Measurements from ENCODE around the gene ZNF784. TPM values are rescaled to one million over a fixed set of nuclear protein-coding genes. Genes with fewer than 3 reads are reported as not detected.

The ZNF784 gene
- total RNA-seq, 2 donors from 2014 or later: 7.2 to 10.7 TPM

DNA sequence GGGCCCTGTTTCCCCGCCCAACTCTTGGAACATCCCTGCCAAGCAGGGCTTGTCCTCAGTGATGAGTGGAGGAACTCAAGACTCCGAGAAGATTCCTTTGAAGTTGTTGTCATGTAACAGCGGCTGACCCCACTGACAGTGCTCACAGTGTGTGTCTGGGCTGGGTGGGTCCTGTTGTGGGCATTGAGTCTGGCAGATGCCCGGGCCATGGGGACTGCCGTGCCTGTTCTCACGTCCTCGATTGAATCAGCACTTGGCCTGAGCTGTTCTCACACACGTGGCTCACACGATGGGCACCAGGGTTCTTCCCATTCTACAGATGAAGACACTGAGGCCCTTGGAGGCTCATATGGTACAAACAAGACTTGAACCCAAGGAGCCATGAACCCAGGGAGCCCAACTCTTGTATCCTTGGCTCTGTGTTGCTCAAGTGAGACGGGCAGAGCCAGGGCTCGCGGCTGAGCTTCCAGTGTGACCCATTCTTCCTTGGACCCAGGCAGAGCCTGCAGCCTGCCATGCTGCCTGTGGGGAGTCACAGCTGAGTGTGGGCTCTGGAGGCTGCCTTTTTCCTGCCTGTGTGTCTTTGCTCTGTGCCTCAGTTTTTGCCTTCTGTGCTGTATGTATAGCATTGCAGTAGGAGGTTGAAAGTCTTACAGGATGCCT lies 42.1 kb upstream of the ZNF784 start:
- H3K9ac ChIP-seq (ENCODE audit: extremely low read depth, low read length, poor library complexity, severe bottlenecking): no peak overlapping the region
- no peaks in the 10 kb centered on the region for H3K27me3 Mint-ChIP-seq (ENCODE audit: insufficient read depth)

DNA sequence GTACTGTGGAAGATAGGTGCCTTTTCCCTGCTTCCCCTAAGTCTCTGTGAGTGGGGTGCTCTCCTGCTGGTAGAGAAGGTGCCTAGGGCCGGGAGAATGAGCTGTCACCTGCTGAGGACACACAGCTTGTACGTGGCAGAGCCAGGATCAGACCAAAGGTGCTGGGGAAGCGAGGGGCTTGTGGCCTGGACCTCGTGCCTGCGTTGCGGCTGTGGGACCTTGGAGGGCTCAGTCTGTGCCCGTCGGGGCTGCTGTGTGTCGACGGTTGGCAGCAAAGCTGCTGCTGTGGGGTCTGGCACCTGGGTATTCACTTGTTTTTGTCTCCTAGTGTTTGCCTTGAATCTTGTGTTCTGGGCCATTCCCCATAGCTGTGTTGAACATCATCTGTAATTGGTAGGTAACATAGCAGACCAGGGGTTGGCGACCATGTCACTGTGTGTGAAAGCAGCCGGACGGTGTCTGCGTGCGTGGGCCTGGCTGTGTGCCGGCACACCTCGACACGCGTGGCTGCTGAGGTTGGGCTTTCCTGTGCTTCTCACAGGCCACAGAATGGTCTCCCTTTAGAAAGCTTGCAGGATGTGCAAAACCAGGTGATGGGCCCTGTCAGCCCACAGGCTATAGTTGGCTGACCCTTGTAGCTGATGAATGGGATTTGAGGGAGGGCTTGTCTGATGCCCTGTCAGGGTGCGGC lies 39.6 kb upstream of the ZNF784 start:
- no peak overlapping the region for H3K9ac ChIP-seq (ENCODE audit: extremely low read depth, low read length, poor library complexity, severe bottlenecking)
- WGBS, 2 experiments (ENCODE audit: insufficient coverage in 1 of 2, insufficient read length in 1 of 2): 92 to 93% methylated on average over 19 to 20 of the region's 20 CpGs
- no peak overlapping the region for H3K4me3 ChIP-seq (ENCODE audit: low read length)
- H3K9me3 Mint-ChIP-seq: no peaks in the 10 kb centered on the region
- no peak overlapping the region for H3K4me3 Mint-ChIP-seq
- DNase-seq: no peak
- no peaks in the 10 kb centered on the region for H3K9me3 ChIP-seq (ENCODE audit: control insufficient read depth, low read length)
- H3K27ac ChIP-seq (ENCODE audit: low read depth, low read length): no peak overlapping the region
- TF ChIP-seq, protein P1, sequence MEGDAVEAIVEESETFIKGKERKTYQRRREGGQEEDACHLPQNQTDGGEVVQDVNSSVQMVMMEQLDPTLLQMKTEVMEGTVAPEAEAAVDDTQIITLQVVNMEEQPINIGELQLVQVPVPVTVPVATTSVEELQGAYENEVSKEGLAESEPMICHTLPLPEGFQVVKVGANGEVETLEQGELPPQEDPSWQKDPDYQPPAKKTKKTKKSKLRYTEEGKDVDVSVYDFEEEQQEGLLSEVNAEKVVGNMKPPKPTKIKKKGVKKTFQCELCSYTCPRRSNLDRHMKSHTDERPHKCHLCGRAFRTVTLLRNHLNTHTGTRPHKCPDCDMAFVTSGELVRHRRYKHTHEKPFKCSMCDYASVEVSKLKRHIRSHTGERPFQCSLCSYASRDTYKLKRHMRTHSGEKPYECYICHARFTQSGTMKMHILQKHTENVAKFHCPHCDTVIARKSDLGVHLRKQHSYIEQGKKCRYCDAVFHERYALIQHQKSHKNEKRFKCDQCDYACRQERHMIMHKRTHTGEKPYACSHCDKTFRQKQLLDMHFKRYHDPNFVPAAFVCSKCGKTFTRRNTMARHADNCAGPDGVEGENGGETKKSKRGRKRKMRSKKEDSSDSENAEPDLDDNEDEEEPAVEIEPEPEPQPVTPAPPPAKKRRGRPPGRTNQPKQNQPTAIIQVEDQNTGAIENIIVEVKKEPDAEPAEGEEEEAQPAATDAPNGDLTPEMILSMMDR (conservative IDR thresholded peaks at IDR 0.05): no peak
- no peaks in the 10 kb centered on the region for H3K27me3 ChIP-seq (ENCODE audit: control insufficient read depth, insufficient read depth, low read length, poor library complexity, severe bottlenecking)
- H3K36me3 ChIP-seq (ENCODE audit: control insufficient read depth, insufficient read depth, low read length): peaks cover 84% of the 10 kb centered on the region
- H3K4me1 ChIP-seq (ENCODE audit: control insufficient read depth, insufficient read depth, low read length): peaks cover 4% of the 10 kb centered on the region
- peaks cover 73% of the 10 kb centered on the region for H3K36me3 Mint-ChIP-seq (ENCODE audit: low read depth)
- H3K27me3 Mint-ChIP-seq (ENCODE audit: insufficient read depth): no peaks in the 10 kb centered on the region
- no peaks in the 10 kb centered on the region for H3K4me1 Mint-ChIP-seq
- no peak overlapping the region for H3K27ac Mint-ChIP-seq

More for the DNA sequence above, 42.1 kb upstream of the ZNF784 start:
- H3K9me3 Mint-ChIP-seq: no peaks in the 10 kb centered on the region
- no peak overlapping the region for H3K27ac Mint-ChIP-seq
- no peaks in the 10 kb centered on the region for H3K9me3 ChIP-seq (ENCODE audit: control insufficient read depth, low read length)
- H3K36me3 ChIP-seq (ENCODE audit: control insufficient read depth, insufficient read depth, low read length): peaks cover 84% of the 10 kb centered on the region
- no peak for DNase-seq
- H3K27ac ChIP-seq (ENCODE audit: low read depth, low read length): no peak overlapping the region
- H3K4me3 ChIP-seq (ENCODE audit: low read length): no peak overlapping the region
- H3K27me3 ChIP-seq (ENCODE audit: control insufficient read depth, insufficient read depth, low read length, poor library complexity, severe bottlenecking): no peaks in the 10 kb centered on the region
- peaks cover 82% of the 10 kb centered on the region for H3K36me3 Mint-ChIP-seq (ENCODE audit: low read depth)
- H3K4me1 ChIP-seq (ENCODE audit: control insufficient read depth, insufficient read depth, low read length): peaks cover 4% of the 10 kb centered on the region
- 93 to 94% methylated on average over 11 to 12 of the region's 12 CpGs for WGBS, 2 experiments (ENCODE audit: insufficient coverage in 1 of 2, insufficient read length in 1 of 2)
- no peak overlapping the region for H3K4me3 Mint-ChIP-seq
- H3K4me1 Mint-ChIP-seq: peaks cover 9% of the 10 kb centered on the region
- TF ChIP-seq, protein P1 (conservative IDR thresholded peaks at IDR 0.05): no peak

DNA sequence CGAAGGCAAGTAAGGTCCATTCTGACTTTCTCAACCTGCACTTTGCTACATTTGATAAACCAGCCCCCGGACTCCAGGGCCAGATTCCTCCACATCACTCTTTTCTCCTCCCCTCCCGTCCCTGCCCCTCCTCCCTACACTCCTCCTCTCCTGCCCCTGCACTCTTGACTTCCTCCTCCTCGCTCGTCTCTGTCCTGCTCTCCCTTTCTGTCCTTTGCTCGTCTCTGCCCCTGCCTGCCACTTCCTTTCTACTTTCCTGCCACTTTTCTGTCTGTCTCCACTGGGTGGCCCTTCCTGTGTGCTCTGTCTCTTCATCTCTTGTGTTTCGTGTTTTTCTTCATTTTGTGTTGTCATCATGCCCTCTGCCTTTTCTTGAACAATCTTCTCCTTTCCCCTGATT lies 37.5 kb upstream of the ZNF784 start:
- H3K36me3 Mint-ChIP-seq (ENCODE audit: low read depth): peaks cover 60% of the 10 kb centered on the region
- WGBS, 2 experiments (ENCODE audit: insufficient coverage in 1 of 2, insufficient read length in 1 of 2): 84 to 91% methylated on average over 7 of the region's 7 CpGs

More for the DNA sequence above, 37.5 kb upstream of the ZNF784 start:
- DNase-seq: no peak
- Mint-ChIP-seq H3K27me3 (ENCODE audit: insufficient read depth) (no peaks in the 10 kb centered on the region), H3K9me3 (no peaks in the 10 kb centered on the region), H3K27ac (no peak overlapping the region), H3K4me1 (peaks cover 12% of the 10 kb centered on the region), H3K4me3 (no peak overlapping the region)
- no peak overlapping the region for H3K4me3 ChIP-seq (ENCODE audit: low read length)
- H3K9ac ChIP-seq (ENCODE audit: extremely low read depth, low read length, poor library complexity, severe bottlenecking): no peak overlapping the region
- no peaks in the 10 kb centered on the region for H3K9me3 ChIP-seq (ENCODE audit: control insufficient read depth, low read length)
- H3K27me3 ChIP-seq (ENCODE audit: control insufficient read depth, insufficient read depth, low read length, poor library complexity, severe bottlenecking): no peaks in the 10 kb centered on the region
- peaks cover 65% of the 10 kb centered on the region for H3K36me3 ChIP-seq (ENCODE audit: control insufficient read depth, insufficient read depth, low read length)
- peaks cover 10% of the 10 kb centered on the region for H3K4me1 ChIP-seq (ENCODE audit: control insufficient read depth, insufficient read depth, low read length)
- no peak overlapping the region for H3K27ac ChIP-seq (ENCODE audit: low read depth, low read length)
- TF ChIP-seq, protein P1 (conservative IDR thresholded peaks at IDR 0.05): no peak

All from endodermal cell (in vitro differentiated cells).